K562 (cell line): ENCODE data around the gene MCL1. TPM values are rescaled to one million over a fixed set of nuclear protein-coding genes. Genes with fewer than 3 reads are reported as not detected.

ENCODE experiments used
- AFF1 ChIP-seq, 2 experiments: fragments of 450-650 bp; IDR thresholded peaks; 2 replicates each; pipeline ENCODE4 v1.6.1; 2018; ENCODE audit warnings: mild to moderate bottlenecking in 2 of 2, low read depth in 1 of 2; ENCODE audit not compliant: partially characterized antibody in 2 of 2
- ARID3B ChIP-seq: fragments of 250-450 bp; sonication (Bioruptor Pico); IDR thresholded peaks from 2 replicates; pipeline ENCODE4 v1.4.0; 2020; ENCODE audit warnings: borderline replicate concordance
- CHD1 ChIP-seq: fragments of 200-600 bp; sonication (generic); IDR thresholded peaks from one replicate; pipeline ENCODE4 v1.6.1; 2012; ENCODE audit warnings: mild to moderate bottlenecking, moderate library complexity, low read length, inconsistent platforms
- DACH1 ChIP-seq: fragments of 450-650 bp; IDR thresholded peaks from 2 replicates; pipeline ENCODE4 v1.6.1; 2018; ENCODE audit not compliant: partially characterized antibody
- E2F8 ChIP-seq: fragments of 450-650 bp; IDR thresholded peaks from 2 replicates; pipeline ENCODE4 v1.7.1; 2018; ENCODE audit warnings: mild to moderate bottlenecking, low read depth; ENCODE audit not compliant: partially characterized antibody
- FOXJ3 ChIP-seq: sonication (generic); formaldehyde crosslinking; IDR thresholded peaks from 2 replicates; pipeline ENCODE4 v1.4.0; 2020; ENCODE audit warnings: mild to moderate bottlenecking, missing genetic modification reagents
- FOXM1 ChIP-seq, 2 experiments: fragments of 450-650 bp in 1 of 2; sonication (generic) in 1 of 2; formaldehyde crosslinking in 1 of 2; IDR thresholded peaks; 2 replicates each; pipeline versions ENCODE4 v1.6.1 to v1.9.0; 2017 to 2022; ENCODE audit warnings: low read depth in 2 of 2, mild to moderate bottlenecking in 2 of 2, missing genetic modification reagents in 1 of 2, moderate library complexity in 1 of 2
- NUFIP1 ChIP-seq: fragments of 450-650 bp; IDR thresholded peaks from 2 replicates; pipeline ENCODE4 v1.6.1; 2018; ENCODE audit not compliant: partially characterized antibody
- PRDM10 ChIP-seq: fragments of 450-650 bp; IDR thresholded peaks from 2 replicates; pipeline ENCODE4 v1.6.1; 2018; ENCODE audit not compliant: partially characterized antibody
- RBM22 ChIP-seq: fragments of 200-400 bp; formaldehyde crosslinking; IDR thresholded peaks from 2 replicates; pipeline ENCODE4 v1.6.1; 2018; ENCODE audit warnings: low read length, low read depth; ENCODE audit not compliant: poor library complexity, severe bottlenecking
- SMARCC2 ChIP-seq: fragments of 450-650 bp; IDR thresholded peaks from 2 replicates; pipeline ENCODE4 v1.6.1; 2017; ENCODE audit warnings: antibody characterized with exemption, moderate library complexity, mild to moderate bottlenecking, low read depth
- TRIM24 ChIP-seq, 2 experiments: fragments of 450-650 bp; IDR thresholded peaks; 2 replicates each; pipeline ENCODE4 v1.6.1; 2016
- polyA plus RNA-seq, 8 experiments: library from polyadenylated mRNA; depleted of rRNA in 4 of 8; stranded (reverse) in 5 of 8; unstranded in 3 of 8; fragments of >200 nt; fragmentation: Nextera tagmentation in 2 of 8; fragmentation: Illumina TruSeq in 1 of 8; extraction: Ambion mirVana in 2 of 8; extraction: Trizol in 1 of 8; gene quantifications; 2 replicates each; pipeline versions ENCODE4 v1.2.1 to v1.2.3, GENCODE V29; 2011 to 2014; ENCODE audit warnings: inconsistent platforms in 1 of 8, missing spikeins in 1 of 8
- total RNA-seq, 7 experiments: library from RNA; depleted of rRNA in 6 of 7; stranded (reverse); fragments of >200 nt in 6 of 7; fragmentation: Illumina TruSeq in 2 of 7; extraction: Trizol in 2 of 7; gene quantifications; 2 replicates each; pipeline versions ENCODE4 v1.2.1 to v1.2.3, GENCODE V29; 2011 to 2021; ENCODE audit warnings: low replicate concordance in 1 of 7

The MCL1 gene
- total and polyA plus RNA-seq, 9 of the 15 experiments (the other 6 are each of a cell fraction or from before 2014, with no cell fraction given) = 27.1 to 224 (median 138) TPM

GRCh38 chr1:150548632-150549495 is 30.5 kb downstream of the MCL1 start, which contains the start of gene ADAMTSL4 (continued):
- TF ChIP-seq RBM22 (no peak), TRIM24 (IDR thresholded peaks at IDR 0.05) (no peak), DACH1 (no peak), SMARCC2 (no peak), ARID3B (CRISPR knock-in tag) (no peak), NUFIP1 (no peak), AFF1 (IDR thresholded peaks at IDR 0.05; ENCODE audit: low read depth in 1 of 2, partially characterized antibody in 2 of 2) (no peak), FOXM1 (IDR thresholded peaks at IDR 0.05; ENCODE audit: low read depth) (no peak), FOXM1 (CRISPR knock-in tag; IDR thresholded peaks at IDR 0.05; ENCODE audit: low read depth) (peak; percentile 76; the same call in 1 of the 2 replicates), FOXJ3 (CRISPR knock-in tag) (no peak), PRDM10 (no peak), E2F8 (no peak), CHD1 (peak; percentile 93)
